ENCODE measurements around the gene OR4E2.

The OR4E2 gene

DNA sequence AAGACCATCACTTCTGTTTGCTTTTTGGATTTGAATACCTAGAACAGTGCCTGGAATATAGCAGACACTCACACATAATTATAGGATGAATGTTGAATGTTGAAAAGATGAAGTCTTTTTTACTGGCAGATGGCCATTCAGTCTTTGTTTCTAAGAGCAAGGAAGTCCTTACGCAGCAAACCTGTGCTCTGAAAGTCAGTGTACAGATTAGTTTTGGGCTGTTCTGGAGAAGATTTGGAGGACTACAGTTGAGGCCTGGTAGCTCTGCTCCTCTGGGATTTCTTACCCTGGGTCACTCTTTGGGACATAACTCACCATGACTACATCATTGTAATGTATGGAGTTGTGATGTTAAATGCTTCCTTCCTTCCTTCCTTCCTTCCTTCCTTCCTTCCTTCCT is 3.3 kb downstream of the OR4E2 start:
- TF ChIP-seq, protein P1, sequence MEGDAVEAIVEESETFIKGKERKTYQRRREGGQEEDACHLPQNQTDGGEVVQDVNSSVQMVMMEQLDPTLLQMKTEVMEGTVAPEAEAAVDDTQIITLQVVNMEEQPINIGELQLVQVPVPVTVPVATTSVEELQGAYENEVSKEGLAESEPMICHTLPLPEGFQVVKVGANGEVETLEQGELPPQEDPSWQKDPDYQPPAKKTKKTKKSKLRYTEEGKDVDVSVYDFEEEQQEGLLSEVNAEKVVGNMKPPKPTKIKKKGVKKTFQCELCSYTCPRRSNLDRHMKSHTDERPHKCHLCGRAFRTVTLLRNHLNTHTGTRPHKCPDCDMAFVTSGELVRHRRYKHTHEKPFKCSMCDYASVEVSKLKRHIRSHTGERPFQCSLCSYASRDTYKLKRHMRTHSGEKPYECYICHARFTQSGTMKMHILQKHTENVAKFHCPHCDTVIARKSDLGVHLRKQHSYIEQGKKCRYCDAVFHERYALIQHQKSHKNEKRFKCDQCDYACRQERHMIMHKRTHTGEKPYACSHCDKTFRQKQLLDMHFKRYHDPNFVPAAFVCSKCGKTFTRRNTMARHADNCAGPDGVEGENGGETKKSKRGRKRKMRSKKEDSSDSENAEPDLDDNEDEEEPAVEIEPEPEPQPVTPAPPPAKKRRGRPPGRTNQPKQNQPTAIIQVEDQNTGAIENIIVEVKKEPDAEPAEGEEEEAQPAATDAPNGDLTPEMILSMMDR (conservative IDR thresholded peaks at IDR 0.05; ENCODE audit: low read depth, low read length), result no peak
- Histone ChIP-seq H3K4me2 (no peak overlapping the region), H3K4me3 (IDR thresholded peaks at IDR 0.05; ENCODE audit: insufficient read depth, low read depth, low read length) (no peak overlapping the region), H2AFZ (ENCODE audit: low read depth) (no peak overlapping the region), H3K9ac (no peak overlapping the region), H3K27me3 (ENCODE audit: insufficient read depth, low read depth) (no peaks in the 10 kb centered on the region), H3K27ac (no peak overlapping the region), H3K4me1 (ENCODE audit: low read depth, poor library complexity, severe bottlenecking) (no peaks in the 10 kb centered on the region), H4K20me1 (ENCODE audit: insufficient read depth) (no peaks in the 10 kb centered on the region), H3K36me3 (ENCODE audit: insufficient read depth) (no peaks in the 10 kb centered on the region), H3K79me2 (ENCODE audit: insufficient read depth, low read depth) (no peaks in the 10 kb centered on the region)

DNA sequence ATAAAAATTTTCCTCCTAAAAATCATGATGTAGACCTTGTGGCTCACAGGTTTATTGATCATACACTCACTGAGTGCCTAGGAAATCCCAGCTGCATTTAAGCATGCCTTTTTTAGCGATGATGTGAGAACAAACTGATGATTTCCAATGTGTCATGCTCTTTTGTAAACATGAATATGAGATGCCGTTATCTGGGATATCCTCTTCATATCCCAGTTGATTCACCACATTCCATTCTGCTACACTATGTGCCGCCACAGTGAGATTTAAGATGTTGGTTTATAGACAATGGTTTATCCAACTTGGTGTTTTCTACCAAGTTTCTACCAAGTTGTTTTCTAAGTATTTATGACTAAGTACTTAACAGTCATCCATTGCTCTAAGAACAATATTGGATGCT is 14.7 kb downstream of the OR4E2 start:
- H3K27me3 ChIP-seq (ENCODE audit: insufficient read depth, low read depth), result no peaks in the 10 kb centered on the region
- H3K9ac ChIP-seq, result no peak overlapping the region
- H3K27ac ChIP-seq, result no peak overlapping the region
- no peaks in the 10 kb centered on the region for H3K36me3 ChIP-seq (ENCODE audit: insufficient read depth)
- no peak overlapping the region for H3K4me2 ChIP-seq
- no peaks in the 10 kb centered on the region for H3K79me2 ChIP-seq (ENCODE audit: insufficient read depth, low read depth)
- H3K4me1 ChIP-seq (ENCODE audit: low read depth, poor library complexity, severe bottlenecking), result no peaks in the 10 kb centered on the region
- no peaks in the 10 kb centered on the region for H4K20me1 ChIP-seq (ENCODE audit: insufficient read depth)
- no peak overlapping the region for H3K4me3 ChIP-seq (IDR thresholded peaks at IDR 0.05; ENCODE audit: insufficient read depth, low read depth, low read length)
- no peak overlapping the region for H2AFZ ChIP-seq (ENCODE audit: low read depth)
- TF ChIP-seq, protein P1 (conservative IDR thresholded peaks at IDR 0.05; ENCODE audit: low read depth, low read length), result no peak

DNA sequence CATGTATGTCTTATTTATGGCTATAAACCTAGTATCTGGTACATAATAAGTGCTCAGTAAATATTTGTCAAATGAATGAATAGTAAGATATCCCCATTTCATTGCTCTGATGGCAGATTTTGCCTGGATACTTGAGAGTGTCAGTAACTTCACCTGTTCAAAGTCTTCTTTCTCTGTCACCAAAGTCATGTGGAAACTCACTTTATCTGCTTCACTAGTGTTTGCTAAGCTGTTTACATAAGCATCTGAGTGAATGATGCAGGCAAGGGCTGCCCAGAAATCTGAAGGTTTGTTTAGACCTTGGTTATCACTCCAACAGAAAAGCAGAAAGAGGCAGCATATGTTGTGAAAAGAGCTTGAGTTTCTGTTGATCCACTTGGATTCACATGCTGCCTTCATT is 15.6 kb downstream of the OR4E2 start:
- Histone ChIP-seq H2AFZ (ENCODE audit: low read depth) (no peak overlapping the region), H3K36me3 (ENCODE audit: insufficient read depth) (no peaks in the 10 kb centered on the region), H4K20me1 (ENCODE audit: insufficient read depth) (no peaks in the 10 kb centered on the region), H3K4me3 (IDR thresholded peaks at IDR 0.05; ENCODE audit: insufficient read depth, low read depth, low read length) (no peak overlapping the region), H3K27ac (no peak overlapping the region), H3K4me2 (no peak overlapping the region), H3K79me2 (ENCODE audit: insufficient read depth, low read depth) (no peaks in the 10 kb centered on the region), H3K27me3 (ENCODE audit: insufficient read depth, low read depth) (no peaks in the 10 kb centered on the region), H3K9ac (no peak overlapping the region), H3K4me1 (ENCODE audit: low read depth, poor library complexity, severe bottlenecking) (no peaks in the 10 kb centered on the region)
- TF ChIP-seq, protein P1 (conservative IDR thresholded peaks at IDR 0.05; ENCODE audit: low read depth, low read length), result no peak

DNA sequence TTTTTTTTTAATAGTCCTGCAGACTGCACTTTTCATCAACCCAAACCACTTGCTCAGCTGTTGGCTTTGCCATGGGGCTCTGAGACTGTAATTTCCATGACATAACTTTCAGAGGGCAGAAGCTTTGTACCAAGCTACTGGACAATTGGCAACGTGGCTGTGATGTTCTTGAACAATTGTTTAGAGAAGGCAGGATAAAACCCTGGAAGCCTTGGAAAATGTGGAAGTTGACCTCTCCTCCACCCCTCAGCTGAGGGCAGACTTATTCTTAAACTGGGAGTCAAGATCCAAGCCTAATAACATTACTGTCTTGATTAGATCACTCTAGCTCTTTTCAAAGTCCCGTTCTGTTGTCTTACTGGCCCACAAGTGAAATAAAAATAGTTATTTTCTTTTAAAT is 17.7 kb downstream of the OR4E2 start:
- H3K9ac ChIP-seq, result no peak overlapping the region
- H3K36me3 ChIP-seq (ENCODE audit: insufficient read depth), result no peaks in the 10 kb centered on the region
- H3K4me2 ChIP-seq, result no peak overlapping the region
- no peak overlapping the region for H3K4me3 ChIP-seq (IDR thresholded peaks at IDR 0.05; ENCODE audit: insufficient read depth, low read depth, low read length)
- H3K4me1 ChIP-seq (ENCODE audit: low read depth, poor library complexity, severe bottlenecking), result no peaks in the 10 kb centered on the region
- no peaks in the 10 kb centered on the region for H3K27me3 ChIP-seq (ENCODE audit: insufficient read depth, low read depth)
- H3K79me2 ChIP-seq (ENCODE audit: insufficient read depth, low read depth), result no peaks in the 10 kb centered on the region
- TF ChIP-seq, protein P1 (conservative IDR thresholded peaks at IDR 0.05; ENCODE audit: low read depth, low read length), result no peak
- no peak overlapping the region for H2AFZ ChIP-seq (ENCODE audit: low read depth)
- no peaks in the 10 kb centered on the region for H4K20me1 ChIP-seq (ENCODE audit: insufficient read depth)
- H3K27ac ChIP-seq, result no peak overlapping the region

DNA sequence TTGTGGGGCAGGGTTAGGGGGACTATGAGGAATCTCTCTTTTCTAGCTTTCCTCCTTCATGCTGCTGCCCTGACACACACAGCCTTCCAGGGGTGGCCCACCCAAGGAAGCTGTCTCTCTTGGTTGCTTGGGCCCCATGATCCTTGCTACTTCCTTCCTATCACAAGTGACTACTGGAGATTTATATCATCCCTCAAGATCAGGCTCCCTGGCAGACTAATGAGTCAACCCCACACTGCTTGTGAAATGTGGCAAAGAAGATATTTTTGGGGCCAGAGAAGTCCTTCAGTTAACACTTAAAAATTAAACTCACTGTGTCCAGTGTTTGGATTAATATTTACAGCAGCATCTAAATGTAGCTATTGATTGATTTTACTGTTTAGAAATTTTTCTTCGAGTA is 18.5 kb downstream of the OR4E2 start:
- H3K27ac ChIP-seq, result no peak overlapping the region
- no peaks in the 10 kb centered on the region for H3K36me3 ChIP-seq (ENCODE audit: insufficient read depth)
- no peaks in the 10 kb centered on the region for H3K79me2 ChIP-seq (ENCODE audit: insufficient read depth, low read depth)
- H2AFZ ChIP-seq (ENCODE audit: low read depth), result no peak overlapping the region
- H3K4me3 ChIP-seq (IDR thresholded peaks at IDR 0.05; ENCODE audit: insufficient read depth, low read depth, low read length), result no peak overlapping the region
- TF ChIP-seq, protein P1 (conservative IDR thresholded peaks at IDR 0.05; ENCODE audit: low read depth, low read length), result no peak
- no peaks in the 10 kb centered on the region for H4K20me1 ChIP-seq (ENCODE audit: insufficient read depth)
- H3K27me3 ChIP-seq (ENCODE audit: insufficient read depth, low read depth), result no peaks in the 10 kb centered on the region
- H3K9ac ChIP-seq, result no peak overlapping the region
- H3K4me2 ChIP-seq, result no peak overlapping the region
- no peaks in the 10 kb centered on the region for H3K4me1 ChIP-seq (ENCODE audit: low read depth, poor library complexity, severe bottlenecking)
